GM12874 (cell line): ENCODE data around the gene WNK2.

Experiments
- CTCF ChIP-seq: IDR thresholded peaks from 2 replicates; pipeline ENCODE4 v1.5.1; 2011; ENCODE audit warnings: low read depth, mild to moderate bottlenecking, control low read depth, low read length, moderate library complexity; ENCODE audit not compliant: insufficient read depth

The WNK2 gene

GRCh38 chr9:93141771-93142483 is 42.0 kb upstream of the WNK2 start:
- TF ChIP-seq CTCF, result no peak

GRCh38 chr9:93143830-93144530 is 40.0 kb upstream of the WNK2 start:
- TF ChIP-seq CTCF, result no peak

- TF ChIP-seq CTCF, result no peak
These were observed 36.3 kb upstream of the WNK2 start for GRCh38 chr9:93147632-93148031.

- TF ChIP-seq CTCF, result no peak
These were observed 35.2 kb upstream of the WNK2 start for GRCh38 chr9:93148721-93149120.

- no peak for TF ChIP-seq CTCF
These were observed 34.6 kb upstream of the WNK2 start for GRCh38 chr9:93149361-93149760.

- TF ChIP-seq CTCF, result no peak
These were observed 32.7 kb upstream of the WNK2 start for GRCh38 chr9:93151097-93151784.

GRCh38 chr9:93154293-93154903 is 29.5 kb upstream of the WNK2 start:
- TF ChIP-seq CTCF, result peak; percentile 70
